Spleen (tissue), 11 donors: ENCODE data around the gene TMEM259. TPM values are rescaled to one million over a fixed set of nuclear protein-coding genes. Genes with fewer than 3 reads are reported as not detected.
A peak's percentile ranks its signal among the peaks of the same experiment; 100 is the strongest.

Experiments
- DNase-seq: peaks from one replicate; pipeline ENCODE4 v3.0.0-alpha.2; 2020
- H3K27ac ChIP-seq, 8 donors: fragments of 200-600 bp; sonication (generic) in 7 of 8; 1 replicate in 4 of 8; 2 replicates in 4 of 8; pipeline versions ENCODE4 v1.5.0 to v1.8.0; 2016 to 2021; ENCODE audit warnings: inconsistent platforms in 4 of 8, mild to moderate bottlenecking in 4 of 8, moderate library complexity in 1 of 8
- H3K27me3 ChIP-seq, 7 donors: fragments of 200-600 bp; sonication (generic) in 6 of 7; replicated peaks in 1 of 7; 1 replicate in 4 of 7; 2 replicates in 3 of 7; pipeline versions ENCODE4 v1.5.0 to v1.8.0; 2016 to 2021; ENCODE audit warnings: inconsistent platforms in 3 of 7, mild to moderate bottlenecking in 1 of 7
- H3K36me3 ChIP-seq, 6 donors: fragments of 200-600 bp; sonication (generic) in 5 of 6; 1 replicate in 4 of 6; 2 replicates in 2 of 6; pipeline versions ENCODE4 v1.5.0 to v1.8.0; 2016 to 2021; ENCODE audit warnings: inconsistent platforms in 2 of 6
- H3K4me1 ChIP-seq, 6 donors: fragments of 200-600 bp; sonication (generic) in 5 of 6; 1 replicate in 3 of 6; 2 replicates in 3 of 6; pipeline versions ENCODE4 v1.5.0 to v1.8.0; 2016 to 2021; ENCODE audit warnings: inconsistent platforms in 3 of 6
- H3K4me3 ChIP-seq, 8 donors: fragments of 200-600 bp; sonication (generic) in 7 of 8; 1 replicate in 4 of 8; 2 replicates in 4 of 8; pipeline versions ENCODE4 v1.5.0 to v1.8.0; 2016 to 2021; ENCODE audit warnings: inconsistent platforms in 4 of 8, mild to moderate bottlenecking in 4 of 8, moderate library complexity in 2 of 8
- H3K9me3 ChIP-seq, 8 donors: fragments of 200-600 bp; sonication (generic) in 7 of 8; 1 replicate in 4 of 8; 2 replicates in 4 of 8; pipeline versions ENCODE4 v1.5.0 to v1.8.0; 2016 to 2021; ENCODE audit warnings: inconsistent platforms in 4 of 8
- POLR2A ChIP-seq, 3 donors: fragments of 450-650 bp; IDR thresholded peaks; one replicate each; pipeline ENCODE4 v1.5.1; 2017; ENCODE audit warnings: antibody characterized with exemption in 3 of 3, mild to moderate bottlenecking in 1 of 3
- POLR2AphosphoS5 ChIP-seq, 3 donors: sonication (generic); formaldehyde crosslinking; IDR thresholded peaks; one replicate each; pipeline ENCODE4 v1.5.1; 2017; ENCODE audit warnings: antibody characterized with exemption in 3 of 3
- WGBS, 5 donors: extraction: QIAGEN DNeasy Blood & Tissue Kit in 3 of 5; methylation state at CpG; one replicate each; pipeline versions ENCODE4 v1.1.5 to v1.1.7; 2013 to 2018; 5-methylcytosine and 5-hydroxymethylcytosine counted together
- intact Hi-C: fragments of 100-400 bp; cut with DNase I; formaldehyde crosslinking; loops from one replicate; pipeline ENCODE4 v1.15.0; 2023; ENCODE audit warnings: low total_unique reads
- polyA plus RNA-seq, 3 donors: library from polyadenylated mRNA; stranded (reverse); fragments of 200-250 nt; gene quantifications; one replicate each; pipeline ENCODE4 v1.2.1, GENCODE V29; 2013
- total RNA-seq, 7 donors: library from RNA; depleted of rRNA in 3 of 7; stranded (reverse); fragments of >200 nt in 3 of 7; fragmentation: NEBNext Ultra II Directional in 4 of 7; extraction: Animal tissue kit (Norgen Biotek cat#: 25700) in 4 of 7; gene quantifications; one replicate each; pipeline versions ENCODE4 v1.1.0 to v1.2.1, GENCODE V29; 2016 to 2021
- TF ChIP-seq, protein P1 (sequence below), 11 experiments: fragments of 200-600 bp in 7 of 11; fragments of 450-650 bp in 4 of 11; sonication (generic) in 4 of 11; IDR thresholded peaks in 8 of 11; conservative IDR thresholded peaks in 3 of 11; 1 replicate in 7 of 11; 2 replicates in 4 of 11; pipeline versions ENCODE4 v1.4.0 to v1.8.0; 2016 to 2021; ENCODE audit warnings: antibody characterized with exemption in 11 of 11, inconsistent platforms in 4 of 11, mild to moderate bottlenecking in 1 of 11
- donor health status: healthy with polysubstance abuse.
- donor health status: DM: no; HTN: no; CAD: no; lungs with moderate emphysema.
- donor health status: DM: no; HTN: no; CAD: no.
- donor health status: Bipolar disorder and iron deficiency.
- donor health status: healthy.
- donor health status: DM: no; HTN: no; CAD: no.
- donor health status: DM: yes; HTN: yes; CAD: no.

Gene TMEM259
- total and polyA plus RNA-seq, 10 donors: 172 to 560 (median 241) TPM

DNA sequence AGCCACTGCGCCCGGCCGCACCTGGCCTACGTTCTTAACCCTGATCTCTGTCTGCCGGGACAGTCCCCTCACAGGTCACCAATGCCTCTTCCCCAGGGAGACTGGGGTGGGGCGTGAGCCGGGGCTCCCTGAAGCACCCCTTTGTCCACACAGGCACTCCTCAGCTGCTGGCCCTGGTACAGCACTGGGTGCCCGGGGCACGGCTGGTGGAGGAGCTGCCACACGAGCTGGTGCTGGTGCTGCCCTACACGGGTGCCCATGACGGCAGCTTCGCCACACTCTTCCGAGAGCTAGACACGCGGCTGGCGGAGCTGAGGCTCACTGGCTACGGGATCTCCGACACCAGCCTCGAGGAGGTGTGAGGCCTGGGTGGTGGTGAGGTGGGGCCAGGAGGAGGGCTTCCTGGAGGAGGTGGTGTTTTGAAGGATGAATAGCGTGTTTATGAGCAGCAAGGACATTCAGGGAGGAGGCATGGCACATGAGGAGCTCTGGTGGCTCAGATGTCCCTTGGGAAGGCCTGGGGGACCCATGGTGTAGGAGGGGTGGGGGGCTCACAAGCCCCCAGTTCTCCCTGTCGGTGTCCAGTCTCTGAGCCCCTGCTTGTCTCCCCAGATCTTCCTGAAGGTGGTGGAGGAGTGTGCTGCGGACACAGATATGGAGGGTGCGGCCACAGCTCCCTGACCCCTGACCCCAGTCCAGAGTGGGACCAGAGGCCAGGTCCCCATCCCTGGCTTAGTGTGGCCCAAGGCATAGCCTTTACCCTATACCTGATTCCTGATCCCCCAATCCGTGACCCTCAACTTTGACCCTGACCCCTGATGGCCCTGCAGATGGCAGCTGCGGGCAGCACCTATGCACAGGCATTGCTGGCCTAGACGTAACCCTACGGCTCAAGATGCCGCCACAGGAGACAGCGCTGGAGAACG lies 32.5 kb upstream of the TMEM259 start:
- H3K9me3 ChIP-seq: peaks cover 14 to 39% (median 29%) of the 10 kb centered on the region in 8 donors
- H3K27ac ChIP-seq: no peak overlapping the region
- 84 to 94% (median 92%) methylated on average over 18 to 31 of the region's 31 CpGs for WGBS, 5 donors
- peaks cover 0 to 12% (median 5%) of the 10 kb centered on the region in 6 donors for H3K4me1 ChIP-seq
- intact Hi-C loops: no loop called here
- H3K4me3 ChIP-seq: no peak overlapping the region
- peaks cover 0 to 73% (median 37%) of the 10 kb centered on the region in 6 donors for H3K36me3 ChIP-seq
- DNase-seq: no peak
- TF ChIP-seq POLR2A (IDR thresholded peaks at IDR 0.05) (no peak), POLR2AphosphoS5 (IDR thresholded peaks at IDR 0.05) (peak in 1 of 3 donors; percentile 24)
- no peaks in the 10 kb centered on the region for H3K27me3 ChIP-seq

DNA sequence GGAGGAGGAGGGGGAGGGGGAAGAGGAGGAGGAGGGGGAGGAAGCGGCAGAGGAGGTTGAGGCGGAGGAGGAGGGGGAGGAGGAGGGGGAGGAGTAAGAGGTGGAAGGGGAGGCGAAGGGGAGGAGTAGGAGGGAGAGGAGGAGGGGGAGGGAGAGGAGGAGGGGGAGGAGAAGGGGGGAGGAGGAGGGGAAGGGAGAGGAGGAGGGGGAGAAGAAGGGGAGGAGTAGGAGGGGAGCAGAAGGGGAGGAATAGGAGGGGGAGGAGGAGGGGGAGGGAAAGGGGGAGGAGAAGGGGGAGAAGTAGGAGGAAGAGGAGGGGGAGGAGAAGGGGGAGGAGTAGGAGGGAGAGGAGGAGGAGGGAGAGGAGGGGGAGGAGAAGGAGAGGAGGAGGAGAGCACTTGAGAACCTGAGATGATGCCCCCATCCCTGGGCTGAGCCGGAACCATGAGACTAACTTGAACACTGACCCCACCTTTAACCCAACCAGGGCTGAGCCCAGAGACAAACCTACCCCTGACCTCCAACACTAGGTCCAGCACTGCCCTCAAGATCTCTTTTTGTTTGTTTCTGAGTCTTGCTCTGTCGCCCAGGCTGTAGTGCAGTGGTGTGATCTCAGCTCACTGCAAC lies 31.5 kb upstream of the TMEM259 start:
- Histone ChIP-seq H3K27ac (no peak overlapping the region), H3K9me3 (peaks cover 7 to 29% (median 19%) of the 10 kb centered on the region in 8 donors), H3K36me3 (peaks cover 0 to 68% (median 34%) of the 10 kb centered on the region in 6 donors), H3K4me1 (peaks cover 0 to 7% (median 2%) of the 10 kb centered on the region in 6 donors), H3K4me3 (no peak overlapping the region), H3K27me3 (no peaks in the 10 kb centered on the region)
- no peak for DNase-seq
- TF ChIP-seq POLR2AphosphoS5 (IDR thresholded peaks at IDR 0.05) (no peak), POLR2A (IDR thresholded peaks at IDR 0.05) (no peak)
- TF ChIP-seq, protein P1, sequence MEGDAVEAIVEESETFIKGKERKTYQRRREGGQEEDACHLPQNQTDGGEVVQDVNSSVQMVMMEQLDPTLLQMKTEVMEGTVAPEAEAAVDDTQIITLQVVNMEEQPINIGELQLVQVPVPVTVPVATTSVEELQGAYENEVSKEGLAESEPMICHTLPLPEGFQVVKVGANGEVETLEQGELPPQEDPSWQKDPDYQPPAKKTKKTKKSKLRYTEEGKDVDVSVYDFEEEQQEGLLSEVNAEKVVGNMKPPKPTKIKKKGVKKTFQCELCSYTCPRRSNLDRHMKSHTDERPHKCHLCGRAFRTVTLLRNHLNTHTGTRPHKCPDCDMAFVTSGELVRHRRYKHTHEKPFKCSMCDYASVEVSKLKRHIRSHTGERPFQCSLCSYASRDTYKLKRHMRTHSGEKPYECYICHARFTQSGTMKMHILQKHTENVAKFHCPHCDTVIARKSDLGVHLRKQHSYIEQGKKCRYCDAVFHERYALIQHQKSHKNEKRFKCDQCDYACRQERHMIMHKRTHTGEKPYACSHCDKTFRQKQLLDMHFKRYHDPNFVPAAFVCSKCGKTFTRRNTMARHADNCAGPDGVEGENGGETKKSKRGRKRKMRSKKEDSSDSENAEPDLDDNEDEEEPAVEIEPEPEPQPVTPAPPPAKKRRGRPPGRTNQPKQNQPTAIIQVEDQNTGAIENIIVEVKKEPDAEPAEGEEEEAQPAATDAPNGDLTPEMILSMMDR (IDR thresholded peaks at IDR 0.05 in 8 of 11, conservative IDR thresholded peaks at IDR 0.05 in 3 of 11): no peak
- intact Hi-C loops: no loop called here
- WGBS, 5 donors: 77 to 89% (median 83%) methylated on average over 2 to 5 of the region's 5 CpGs

DNA sequence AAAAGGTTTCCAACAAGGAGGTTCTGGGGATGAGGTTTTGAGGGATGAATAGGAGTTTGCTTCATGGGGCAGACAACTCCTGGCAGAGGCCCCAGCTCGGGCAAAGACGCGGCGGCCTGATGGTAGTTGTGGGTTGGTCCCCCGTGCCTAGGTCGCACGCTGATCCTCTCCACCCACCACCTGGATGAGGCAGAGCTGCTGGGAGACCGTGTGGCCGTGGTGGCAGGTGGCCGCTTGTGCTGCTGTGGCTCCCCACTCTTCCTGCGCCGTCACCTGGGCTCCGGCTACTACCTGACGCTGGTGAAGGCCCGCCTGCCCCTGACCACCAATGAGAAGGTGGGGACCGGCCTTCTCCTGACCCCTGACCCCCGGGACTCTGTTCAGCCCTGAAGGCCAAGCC lies 30.9 kb upstream of the TMEM259 start:
- H3K4me3 ChIP-seq: no peak overlapping the region
- intact Hi-C loops: no loop called here
- WGBS, 5 donors: 85 to 94% (median 90%) methylated on average over 9 to 17 of the region's 17 CpGs
- TF ChIP-seq POLR2A (IDR thresholded peaks at IDR 0.05) (no peak), POLR2AphosphoS5 (IDR thresholded peaks at IDR 0.05) (peak in 1 of 3 donors; percentile 19)
- TF ChIP-seq, protein P1 (IDR thresholded peaks at IDR 0.05 in 8 of 11, conservative IDR thresholded peaks at IDR 0.05 in 3 of 11): no peak
- H3K4me1 ChIP-seq: peaks cover 0 to 14% (median 6%) of the 10 kb centered on the region in 6 donors
- DNase-seq: no peak
- peaks cover 0 to 68% (median 38%) of the 10 kb centered on the region in 6 donors for H3K36me3 ChIP-seq
- peaks cover 2 to 22% (median 12%) of the 10 kb centered on the region in 8 donors for H3K9me3 ChIP-seq
- H3K27me3 ChIP-seq: no peaks in the 10 kb centered on the region
- H3K27ac ChIP-seq: no peak overlapping the region

DNA sequence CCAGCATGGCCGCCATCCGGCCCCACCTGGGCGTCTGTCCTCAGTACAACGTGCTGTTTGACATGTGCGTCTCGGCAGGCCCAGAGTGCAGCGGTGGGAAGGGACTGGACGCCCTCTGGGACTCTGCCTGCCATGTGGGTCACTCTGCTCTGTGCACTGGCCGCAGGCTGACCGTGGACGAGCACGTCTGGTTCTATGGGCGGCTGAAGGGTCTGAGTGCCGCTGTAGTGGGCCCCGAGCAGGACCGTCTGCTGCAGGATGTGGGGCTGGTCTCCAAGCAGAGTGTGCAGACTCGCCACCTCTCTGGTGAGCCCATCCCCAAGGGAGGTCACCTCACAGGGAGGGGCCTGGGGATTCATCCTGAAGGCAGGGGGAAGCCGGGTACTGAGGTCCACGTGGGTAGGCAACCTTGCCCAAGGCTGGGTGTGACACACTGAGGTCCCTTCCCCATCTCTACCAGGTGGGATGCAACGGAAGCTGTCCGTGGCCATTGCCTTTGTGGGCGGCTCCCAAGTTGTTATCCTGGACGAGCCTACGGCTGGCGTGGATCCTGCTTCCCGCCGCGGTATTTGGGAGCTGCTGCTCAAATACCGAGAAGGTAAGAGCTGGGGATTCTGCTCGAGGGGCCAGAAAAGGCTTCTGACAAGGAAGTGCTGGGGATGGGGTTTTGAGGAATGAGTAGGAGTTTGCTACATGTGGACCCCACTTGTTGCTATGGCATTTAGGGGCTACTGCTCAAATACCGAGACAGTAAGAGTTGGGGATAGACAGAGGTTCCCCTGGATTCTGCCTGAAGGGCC lies 30.3 kb upstream of the TMEM259 start:
- 90 to 94% (median 92%) methylated on average over 21 to 31 of the region's 31 CpGs for WGBS, 5 donors
- H3K27ac ChIP-seq: no peak overlapping the region
- H3K27me3 ChIP-seq: no peaks in the 10 kb centered on the region
- peaks cover 0 to 68% (median 36%) of the 10 kb centered on the region in 6 donors for H3K36me3 ChIP-seq
- H3K4me3 ChIP-seq: no peak overlapping the region
- intact Hi-C loops: no loop called here
- DNase-seq: no peak
- H3K4me1 ChIP-seq: peaks cover 0 to 18% (median 9%) of the 10 kb centered on the region in 6 donors
- TF ChIP-seq, protein P1 (IDR thresholded peaks at IDR 0.05 in 8 of 11, conservative IDR thresholded peaks at IDR 0.05 in 3 of 11): no peak
- peak in 1 of 3 donors; percentile 43 for TF ChIP-seq POLR2AphosphoS5 (IDR thresholded peaks at IDR 0.05)
- H3K9me3 ChIP-seq: peaks cover 0 to 16% (median 6%) of the 10 kb centered on the region in 8 donors
